ENCODE data around the gene REXO2.

REXO2 gene

GRCh38 chr11:114439229-114440120 is at the start of gene REXO2:
Gene REXO2, plus strand, starts transcription at chr11:114439467. Its CDS starts 62 bp downstream, at chr11:114439529.
- in situ Hi-C loops (cut with HindIII; ENCODE audit: low sequenced_read_pairs), result no loop called here

DNA sequence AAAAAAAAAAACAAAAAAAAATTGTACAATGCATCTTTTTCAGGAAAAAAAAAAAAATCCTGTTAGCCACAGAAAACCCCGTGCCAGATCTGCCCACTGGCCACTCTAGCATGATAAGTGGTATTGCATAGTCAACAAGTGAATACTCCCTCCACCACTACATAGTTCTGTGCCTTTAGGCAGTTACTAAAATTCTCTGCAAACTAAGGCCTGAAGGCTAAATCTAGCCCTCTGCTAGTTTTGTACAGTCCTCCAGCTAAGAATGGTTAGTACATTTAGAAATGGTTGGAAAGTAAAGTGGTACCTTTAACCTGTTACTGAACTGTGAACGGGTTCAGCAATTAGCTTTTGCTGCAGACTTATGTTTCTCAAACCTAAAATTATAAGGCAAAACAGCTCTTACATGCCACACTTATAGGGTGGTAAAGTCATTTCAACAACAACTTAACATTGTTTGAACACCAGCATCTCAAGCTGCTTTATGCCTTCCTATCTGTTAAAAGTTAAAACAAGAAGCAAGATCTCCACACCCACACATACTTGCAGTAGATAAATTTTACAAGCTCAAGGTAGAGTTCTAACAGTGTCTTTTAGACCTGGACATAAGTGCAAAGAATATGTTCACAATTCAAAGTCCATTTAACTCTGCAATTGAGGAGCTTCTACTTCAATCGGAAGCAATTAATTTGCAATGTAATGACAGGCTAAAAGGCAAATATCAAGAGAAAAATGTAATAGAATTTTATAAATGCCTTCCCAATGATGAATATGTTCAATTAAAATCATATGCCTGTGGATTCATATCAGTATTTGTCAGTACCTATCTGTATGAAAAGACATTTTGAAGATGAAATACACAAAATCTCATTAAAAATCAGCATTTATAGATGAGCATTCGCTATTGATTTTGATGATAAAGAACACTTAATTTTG is 46.3 kb upstream of the REXO2 start:
- in situ Hi-C loops (cut with HindIII; ENCODE audit: low sequenced_read_pairs), result no loop called here

GRCh38 chr11:114395736-114396135 is 43.5 kb upstream of the REXO2 start:
- in situ Hi-C loops (cut with HindIII; ENCODE audit: low sequenced_read_pairs), result no loop called here

- in situ Hi-C loops (cut with HindIII; ENCODE audit: low sequenced_read_pairs), result no loop called here
These were observed 42.4 kb upstream of the REXO2 start for GRCh38 chr11:114396916-114397315.

GRCh38 chr11:114397349-114397982 is 41.8 kb upstream of the REXO2 start:
- in situ Hi-C loops (cut with HindIII; ENCODE audit: low sequenced_read_pairs), result no loop called here

DNA sequence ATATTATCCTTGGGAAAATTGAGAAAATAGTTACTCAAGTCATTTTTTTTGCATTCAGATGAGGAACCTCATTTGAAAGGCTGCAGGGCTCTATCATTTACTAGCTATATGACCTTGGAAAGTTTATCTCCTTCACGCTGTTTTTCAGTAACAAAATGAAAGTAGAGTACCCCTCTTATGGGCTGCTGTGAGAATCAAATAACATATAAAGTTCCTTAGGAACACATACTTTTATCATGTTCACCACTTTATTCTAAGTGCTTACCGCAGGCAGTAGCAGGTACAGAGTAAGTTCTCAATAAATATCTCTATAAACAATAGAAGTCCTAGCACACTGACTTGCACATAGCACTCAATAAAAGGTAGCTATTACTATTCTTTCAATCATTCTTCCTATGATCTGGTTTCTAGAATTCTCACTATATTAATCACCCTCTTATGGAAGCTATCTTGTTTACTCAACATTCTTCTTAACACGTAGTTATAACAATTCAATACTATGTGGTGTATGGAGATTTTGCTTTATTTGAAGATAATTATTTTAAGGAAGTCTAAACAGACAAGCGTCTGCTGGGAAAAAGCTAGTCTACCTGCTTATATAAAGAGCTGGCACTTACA is 40.9 kb upstream of the REXO2 start:
- in situ Hi-C loops (cut with HindIII; ENCODE audit: low sequenced_read_pairs), result no loop called here

DNA sequence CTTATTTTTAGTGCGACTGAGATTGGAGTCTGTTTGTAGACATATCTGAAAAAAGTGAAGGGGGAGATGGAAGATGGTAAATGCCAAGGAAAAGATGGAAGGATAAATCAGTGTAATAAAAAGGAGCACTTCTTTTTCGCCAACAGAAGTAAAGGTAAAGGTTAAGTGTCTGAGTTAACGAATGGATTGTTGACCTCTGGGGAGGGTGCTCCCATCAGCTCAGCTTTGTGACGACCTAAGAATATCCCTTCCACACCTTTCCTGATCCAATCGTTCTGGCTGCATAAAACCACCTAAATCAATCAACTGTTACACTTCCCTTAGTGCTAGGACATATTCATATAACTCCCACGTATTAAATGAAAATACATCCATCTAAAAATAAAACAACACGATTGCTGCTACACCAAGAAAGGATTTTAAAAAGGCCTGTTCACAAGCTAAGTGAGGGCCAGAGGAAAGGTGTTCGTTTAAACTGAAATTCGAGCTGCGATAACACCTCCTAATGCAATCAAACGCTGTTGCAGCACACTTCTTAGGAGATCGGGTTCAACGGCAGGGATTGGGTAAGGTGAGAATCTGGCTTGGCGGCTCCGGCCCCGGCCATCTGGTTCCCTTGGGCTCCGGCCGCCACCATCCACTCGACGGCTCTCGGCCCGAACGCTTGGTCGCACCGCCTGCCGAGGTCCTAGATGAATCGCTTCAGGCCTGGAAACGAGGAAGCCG is 39.6 kb upstream of the REXO2 start:
- in situ Hi-C loops (cut with HindIII; ENCODE audit: low sequenced_read_pairs), result no loop called here

GRCh38 chr11:114400216-114400914 is 38.9 kb upstream of the REXO2 start, which contains the start of the genes C11orf71 and RBM7:
Gene C11orf71, minus strand, starts transcription at chr11:114400511. Its CDS starts 180 bp downstream, at chr11:114400331.
Gene RBM7, plus strand, starts transcription at chr11:114400666. Its CDS starts 6 bp downstream, at chr11:114400672.
- in situ Hi-C loops (cut with HindIII; ENCODE audit: low sequenced_read_pairs), result no loop called here

GRCh38 chr11:114400915-114401223 is 38.4 kb upstream of the REXO2 start:
- in situ Hi-C loops (cut with HindIII; ENCODE audit: low sequenced_read_pairs), result no loop called here

DNA sequence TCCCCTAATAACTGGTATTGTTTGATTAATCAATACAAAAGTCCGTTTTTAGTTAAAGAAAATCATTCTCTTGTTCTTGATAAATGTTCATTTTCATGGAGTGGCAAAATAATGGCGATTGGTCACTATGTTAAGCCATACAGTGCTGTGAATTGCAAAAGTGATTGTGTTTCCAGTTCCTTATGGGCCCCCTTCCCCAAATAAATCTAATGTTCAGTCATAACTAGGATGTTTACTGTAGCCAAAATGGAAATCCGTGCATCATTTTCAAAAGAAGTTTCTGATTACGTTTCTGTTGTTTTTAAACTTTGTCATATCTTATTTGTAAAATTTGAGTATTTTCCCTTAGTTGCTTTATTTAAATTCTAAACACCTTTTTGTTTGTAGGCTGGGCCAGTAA is 38.0 kb upstream of the REXO2 start:
- in situ Hi-C loops (cut with HindIII; ENCODE audit: low sequenced_read_pairs), result no loop called here

DNA sequence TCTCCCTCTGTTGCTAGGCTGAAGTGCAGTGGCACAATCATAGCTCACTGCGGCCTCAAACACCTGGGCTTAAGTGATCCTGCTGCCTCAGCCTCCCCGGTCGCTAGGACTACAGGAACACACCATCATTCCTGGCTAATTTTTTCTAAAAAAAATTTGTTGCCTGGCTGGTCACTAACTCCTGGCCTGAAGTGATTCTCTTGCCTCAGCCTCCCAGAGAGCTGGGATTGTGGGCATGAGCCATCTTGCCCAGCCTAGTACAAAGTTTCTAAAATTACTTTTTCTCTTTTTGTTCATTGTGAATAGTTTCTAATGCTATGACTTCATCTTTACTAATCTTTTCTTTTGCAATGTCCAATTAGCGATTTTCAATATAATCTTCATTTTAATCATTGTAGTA is 26.3 kb upstream of the REXO2 start:
- in situ Hi-C loops (cut with HindIII; ENCODE audit: low sequenced_read_pairs), result no loop called here

DNA sequence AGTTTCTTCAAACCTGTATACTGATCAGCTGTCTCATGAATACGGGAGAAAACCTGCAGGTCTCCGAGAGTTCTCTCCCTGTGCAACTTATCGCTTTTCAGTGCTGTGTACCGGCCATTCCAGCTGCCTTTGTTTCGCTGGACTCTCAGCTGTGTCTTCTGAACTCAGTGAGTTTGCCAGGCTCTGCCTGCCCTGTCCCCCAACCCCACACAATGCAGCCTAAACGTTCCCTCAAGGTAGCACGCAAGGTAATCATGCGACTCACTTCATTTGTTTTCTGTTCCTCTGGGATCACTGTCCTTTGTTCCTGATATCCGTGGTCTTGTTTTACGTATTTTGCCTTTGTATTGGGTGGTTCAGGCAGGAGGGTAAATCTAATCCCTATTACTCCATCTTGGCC is 25.3 kb upstream of the REXO2 start:
- in situ Hi-C loops (cut with HindIII; ENCODE audit: low sequenced_read_pairs), result no loop called here

DNA sequence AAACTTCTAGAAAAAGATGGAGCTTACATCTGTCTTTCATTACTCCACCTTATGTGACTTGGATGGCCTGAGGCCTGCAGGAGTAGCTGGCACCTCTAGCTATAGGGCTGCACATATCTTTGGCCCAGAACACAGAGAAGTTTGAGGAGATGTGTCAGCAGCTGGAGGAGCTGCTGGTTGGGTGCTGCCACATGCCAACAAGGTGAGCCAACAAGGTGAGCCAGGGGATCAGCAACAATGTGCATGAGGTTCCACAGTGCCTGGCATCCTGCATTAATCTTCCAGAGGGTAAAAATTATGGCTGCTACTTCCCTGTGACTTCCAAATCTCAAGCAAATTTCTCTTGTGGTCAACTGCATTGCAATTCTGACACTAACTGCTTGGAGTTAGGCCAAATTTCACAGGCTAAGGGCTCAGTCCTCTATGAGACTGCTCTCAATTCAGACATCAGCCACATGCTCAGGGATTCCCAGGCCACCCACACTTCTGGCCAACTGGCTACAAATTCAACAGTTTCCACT is 22.8 kb upstream of the REXO2 start:
- in situ Hi-C loops (cut with HindIII; ENCODE audit: low sequenced_read_pairs), result no loop called here

DNA sequence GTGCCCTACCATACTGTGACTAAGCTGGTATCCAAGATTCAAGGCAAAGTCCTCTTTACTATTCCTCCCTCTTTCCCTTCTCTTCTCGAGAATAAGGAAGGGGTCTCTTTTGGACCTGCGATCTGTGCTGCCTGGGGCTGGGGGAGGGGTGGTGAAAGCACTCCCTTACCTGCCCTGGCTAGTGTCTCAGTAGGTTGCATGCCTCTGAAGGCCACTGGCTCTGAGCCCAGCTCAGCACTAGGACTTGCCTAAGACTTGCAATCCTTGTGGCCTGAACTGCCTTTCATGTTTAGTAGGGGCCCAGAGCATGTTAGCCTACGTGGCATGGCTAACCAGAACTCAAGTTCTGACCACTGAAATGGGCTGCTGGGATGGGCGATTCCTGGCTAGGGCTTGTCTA is 13.0 kb upstream of the REXO2 start:
- in situ Hi-C loops (cut with HindIII; ENCODE audit: low sequenced_read_pairs), result no loop called here

GRCh38 chr11:114430290-114430689 is 9.0 kb upstream of the REXO2 start:
- in situ Hi-C loops (cut with HindIII; ENCODE audit: low sequenced_read_pairs), result no loop called here

GRCh38 chr11:114432893-114433292 is 6.4 kb upstream of the REXO2 start:
- in situ Hi-C loops (cut with HindIII; ENCODE audit: low sequenced_read_pairs), result no loop called here

DNA sequence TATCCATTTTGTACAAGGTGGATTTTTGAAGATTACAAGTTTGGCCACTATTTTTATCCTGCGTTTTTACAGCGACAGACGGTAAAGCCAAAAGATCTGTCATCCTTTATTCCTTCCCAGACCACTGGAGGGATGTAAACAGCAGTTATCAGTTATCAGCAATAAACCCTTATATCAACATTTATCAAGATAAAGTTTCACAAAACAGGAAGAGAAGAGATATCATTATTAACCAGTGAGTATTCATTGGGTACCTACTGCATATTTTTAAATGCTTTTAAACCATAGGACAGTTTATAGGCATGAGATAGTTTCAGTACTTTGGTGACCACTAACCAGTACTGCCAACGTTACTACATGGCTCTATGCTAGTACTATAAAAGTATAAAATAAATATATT is 5.9 kb upstream of the REXO2 start:
- in situ Hi-C loops (cut with HindIII; ENCODE audit: low sequenced_read_pairs), result no loop called here

- in situ Hi-C loops (cut with HindIII; ENCODE audit: low sequenced_read_pairs), result no loop called here
These were observed 964 bp upstream of the REXO2 start for GRCh38 chr11:114438303-114438702.

DNA sequence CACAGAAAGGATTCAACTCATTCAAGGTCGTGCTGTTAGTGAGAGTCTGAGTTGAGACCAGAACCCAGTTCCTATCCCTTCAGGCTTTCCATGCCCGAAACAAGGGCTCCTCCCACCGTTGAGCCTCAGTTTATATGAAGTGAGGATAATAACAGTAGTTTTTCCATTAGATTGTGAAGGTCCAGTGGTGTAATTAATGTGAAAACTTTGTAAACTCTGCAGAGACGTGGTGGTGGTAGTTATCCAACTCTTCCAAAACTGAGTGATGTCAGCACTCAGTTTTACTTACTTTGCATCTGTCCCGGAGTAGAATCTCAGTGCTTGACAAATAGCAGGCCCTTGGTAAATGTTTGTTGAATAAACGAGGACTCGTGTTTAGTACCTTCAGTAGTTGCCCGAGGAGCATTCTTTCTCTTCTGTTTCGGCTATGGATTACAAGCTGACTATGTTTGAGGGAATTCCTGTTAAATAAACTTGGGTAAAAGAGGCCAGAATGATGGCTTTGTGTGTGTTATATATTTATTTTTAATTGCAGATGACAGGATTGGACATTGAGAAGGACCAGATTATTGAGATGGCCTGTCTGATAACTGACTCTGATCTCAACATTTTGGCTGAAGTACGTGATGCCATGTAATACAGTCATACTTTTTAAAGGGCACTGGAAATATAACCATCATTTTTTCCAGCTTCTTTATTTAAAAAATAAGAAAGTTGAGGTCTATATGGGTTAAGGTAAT is 1.0 kb downstream of the REXO2 start:
- in situ Hi-C loops (cut with HindIII; ENCODE audit: low sequenced_read_pairs), result no loop called here
